HCT116 (cell line): ENCODE results near the gene PGBD5.

Experiments
- CEBPB ChIP-seq: IDR thresholded peaks from 2 replicates; pipeline ENCODE4 v1.6.1; 2012; ENCODE audit warnings: low read depth
- CTCF ChIP-seq, 3 experiments: fragments of 200-600 bp in 1 of 3; sonication (generic) in 1 of 3; IDR thresholded peaks in 2 of 3; conservative IDR thresholded peaks in 1 of 3; 2 replicates each; pipeline ENCODE4 v1.5.1; 2012 to 2017; ENCODE audit warnings: low read depth in 2 of 3, low read length in 2 of 3, antibody characterized with exemption in 1 of 3, borderline replicate concordance in 1 of 3, control low read depth in 1 of 3, mild to moderate bottlenecking in 1 of 3, mixed read lengths in 1 of 3, mixed run types in 1 of 3, moderate library complexity in 1 of 3; ENCODE audit not compliant: insufficient read depth in 1 of 3
- EGR1 ChIP-seq: IDR thresholded peaks from 2 replicates; pipeline ENCODE4 v1.6.1; 2012; ENCODE audit warnings: low read depth
- EZH2 ChIP-seq: fragments of 200-600 bp; sonication (generic); IDR thresholded peaks from 2 replicates; pipeline ENCODE4 v1.6.1; 2017; ENCODE audit warnings: antibody characterized with exemption, mixed run types
- EZH2phosphoT487 ChIP-seq: fragments of 200-600 bp; IDR thresholded peaks from 2 replicates; pipeline ENCODE4 v1.6.1; 2018; ENCODE audit warnings: antibody characterized with exemption, borderline replicate concordance
- FOSL1 ChIP-seq: IDR thresholded peaks from 2 replicates; pipeline ENCODE4 v1.6.1; 2012; ENCODE audit warnings: low read depth
- MAX ChIP-seq: IDR thresholded peaks from 2 replicates; pipeline ENCODE4 v1.6.1; 2012
- POLR2A ChIP-seq: IDR thresholded peaks from 2 replicates; pipeline ENCODE4 v1.7.0; 2011; ENCODE audit warnings: borderline replicate concordance; ENCODE audit not compliant: insufficient read depth, insufficient read length; ENCODE audit errors: extremely low read depth
- POLR2AphosphoS5 ChIP-seq: IDR thresholded peaks from 2 replicates; pipeline ENCODE4 v1.6.1; 2011; ENCODE audit warnings: mild to moderate bottlenecking, low read depth, low read length, moderate library complexity
- RAD21 ChIP-seq: IDR thresholded peaks from 2 replicates; pipeline ENCODE4 v1.6.1; 2012; ENCODE audit warnings: low read depth, mild to moderate bottlenecking
- REST ChIP-seq: IDR thresholded peaks from 2 replicates; pipeline ENCODE4 v1.6.1; 2012; ENCODE audit warnings: low read depth
- SRF ChIP-seq: IDR thresholded peaks from 2 replicates; pipeline ENCODE4 v1.6.1; 2012; ENCODE audit warnings: low read depth
- ZNF274 ChIP-seq: fragments of 200-500 bp; sonication (Bioruptor generic); IDR thresholded peaks from 2 replicates; pipeline ENCODE4 v1.6.1; 2014; ENCODE audit warnings: mild to moderate bottlenecking, low read depth, low read length, inconsistent platforms

- TF ChIP-seq POLR2AphosphoS5 (no peak), EZH2 (no peak), CTCF (IDR thresholded peaks at IDR 0.05 in 2 of 3, conservative IDR thresholded peaks at IDR 0.05 in 1 of 3; ENCODE audit: borderline replicate concordance in 1 of 3, insufficient read depth in 1 of 3, low read depth in 2 of 3, low read length in 2 of 3) (no peak), FOSL1 (no peak), REST (no peak), POLR2A (no peak), EZH2phosphoT487 (no peak), ZNF274 (no peak), MAX (no peak), CEBPB (no peak), EGR1 (no peak), RAD21 (no peak), SRF (no peak)
These were observed 124.3 kb downstream of the PGBD5 start for GRCh38 chr1:230301822-230302221.
